Thyroid gland (tissue), 4 donors: ENCODE data around the gene FARP2.

Source experiments
- CTCF ChIP-seq, 6 experiments: fragments of 200-600 bp in 3 of 6; fragments of 450-650 bp in 3 of 6; sonication (generic) in 3 of 6; IDR thresholded peaks; one replicate each; pipeline ENCODE4 v1.5.1; 2016 to 2019; ENCODE audit warnings: antibody characterized with exemption in 6 of 6, mild to moderate bottlenecking in 2 of 6, inconsistent platforms in 1 of 6, moderate library complexity in 1 of 6
- POLR2A ChIP-seq, 2 donors: fragments of 450-650 bp; IDR thresholded peaks; one replicate each; pipeline ENCODE4 v1.6.1; 2017; ENCODE audit warnings: antibody characterized with exemption in 2 of 2, mild to moderate bottlenecking in 2 of 2, moderate library complexity in 1 of 2

GRCh38 chr2:241502281-241502680 lies 146.2 kb downstream of the FARP2 start:
- TF ChIP-seq POLR2A (IDR thresholded peaks at IDR 0.05), result no peak
- no peak for TF ChIP-seq CTCF (IDR thresholded peaks at IDR 0.05)
